Lung (tissue), 12 donors: Measurements from ENCODE around the gene PELI3. TPM values are rescaled to one million over a fixed set of nuclear protein-coding genes. Genes with fewer than 3 reads are reported as not detected.

Source experiments
- ATAC-seq: fragments of 200-7000 bp; cut with Tn5 transposase; one replicate; pipeline ENCODE4 v1.9.1; 2020; ENCODE audit warnings: moderate number of reproducible peaks; ENCODE audit not compliant: insufficient read depth, low FRiP score
- DNase-seq, 3 donors: peaks; one replicate each; pipeline ENCODE4 v3.0.0-alpha.2; 2013 to 2017
- H3K27ac ChIP-seq, 2 donors: one replicate each; pipeline ENCODE4 v1.5.1; 2013; ENCODE audit warnings: mild to moderate bottlenecking in 2 of 2, moderate library complexity in 2 of 2, control low read depth in 1 of 2, inconsistent platforms in 1 of 2, low read depth in 1 of 2, low read length in 1 of 2
- H3K27me3 ChIP-seq, 3 donors: one replicate each; pipeline ENCODE4 v1.5.1; 2013; ENCODE audit warnings: low read length in 2 of 3; ENCODE audit not compliant: control insufficient read depth in 3 of 3, insufficient read depth in 3 of 3
- H3K36me3 ChIP-seq, 4 donors: one replicate each; pipeline ENCODE4 v1.5.1; 2013; ENCODE audit warnings: low read length in 4 of 4, mild to moderate bottlenecking in 1 of 4, moderate library complexity in 1 of 4; ENCODE audit not compliant: control insufficient read depth in 4 of 4, insufficient read depth in 4 of 4
- H3K4me1 ChIP-seq, 5 donors: one replicate each; pipeline ENCODE4 v1.5.1; 2013; ENCODE audit warnings: low read length in 5 of 5, mild to moderate bottlenecking in 2 of 5, moderate library complexity in 1 of 5; ENCODE audit not compliant: control insufficient read depth in 5 of 5, insufficient read depth in 5 of 5
- H3K4me3 ChIP-seq: one replicate; pipeline ENCODE4 v1.5.1; 2013; ENCODE audit warnings: mild to moderate bottlenecking, control low read depth, moderate library complexity
- H3K9ac ChIP-seq, 2 donors: one replicate each; pipeline ENCODE4 v1.5.1; 2013; ENCODE audit warnings: low read length in 2 of 2, control low read depth in 1 of 2; ENCODE audit not compliant: insufficient read depth in 1 of 2
- H3K9me3 ChIP-seq, 4 donors: one replicate each; pipeline ENCODE4 v1.5.1; 2013; ENCODE audit warnings: low read length in 3 of 4, mild to moderate bottlenecking in 1 of 4, moderate library complexity in 1 of 4; ENCODE audit not compliant: control insufficient read depth in 4 of 4, insufficient read depth in 3 of 4
- CTCF ChIP-seq: IDR thresholded peaks from 2 replicates; pipeline ENCODE4 v1.5.1; 2012; ENCODE audit warnings: mild to moderate bottlenecking; ENCODE audit errors: control extremely low read depth, extremely low read depth
- WGBS, 2 donors: extraction: QIAGEN DNeasy Blood & Tissue Kit; methylation state at CpG; one replicate each; pipeline ENCODE4 v1.1.7; 2013; 5-methylcytosine and 5-hydroxymethylcytosine counted together
- polyA plus RNA-seq, 2 donors: library from polyadenylated mRNA; stranded (reverse); fragments of 200-250 nt; gene quantifications; one replicate each; pipeline ENCODE4 v1.2.1, GENCODE V29; 2013
- total RNA-seq, 2 donors: library from RNA; depleted of rRNA in 1 of 2; stranded (reverse); fragments of >200 nt in 1 of 2; gene quantifications; one replicate each; pipeline ENCODE4 v1.2.1, GENCODE V29; 2014 to 2021
- donor health status: control.
- donor health status: control.
- donor health status: Bipolar disorder and iron deficiency.
- donor health status: healthy.
- donor health status: DM: yes; HTN: yes; CAD: no.

PELI3 gene
- total and polyA plus RNA-seq, 4 donors: 4.9 to 12.6 (median 7.5) TPM

DNA sequence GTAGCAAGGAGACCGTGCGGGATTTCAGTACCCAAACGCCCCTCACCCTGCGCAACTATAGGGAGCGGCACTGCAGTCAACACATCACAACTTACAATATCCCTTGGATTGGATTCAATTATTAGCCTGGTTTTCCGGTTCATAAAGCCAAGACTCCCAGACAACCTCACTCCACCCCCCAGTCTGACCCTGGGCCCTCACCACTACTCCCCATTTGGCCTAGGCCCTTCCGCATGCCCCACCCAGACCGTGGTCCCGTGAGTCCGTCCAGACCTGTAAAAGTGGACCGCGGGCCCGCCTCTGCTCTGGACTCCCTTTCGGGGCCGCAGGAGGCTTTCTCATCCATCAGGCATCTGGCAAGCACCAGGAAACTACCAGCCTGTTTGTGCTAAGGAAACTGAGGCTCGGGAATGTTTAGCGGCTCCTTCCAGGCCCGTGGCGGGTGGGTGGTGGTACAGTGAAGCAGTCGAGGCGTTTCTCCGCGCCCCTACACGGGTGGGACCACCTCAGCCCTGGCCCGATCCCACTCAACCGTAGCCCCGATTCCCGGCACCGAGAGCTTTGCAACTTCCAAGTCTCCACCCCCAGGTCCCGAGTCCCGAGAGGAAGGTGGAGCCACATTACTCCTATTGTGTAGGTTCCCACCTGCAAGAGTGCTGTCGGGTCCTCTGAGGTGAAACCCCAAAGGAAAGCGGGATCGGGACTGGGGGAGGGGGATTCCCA, 12.8 kb downstream of the PELI3 start:
- no peaks in the 10 kb centered on the region for H3K9me3 ChIP-seq
- ATAC-seq (peak; percentile 28), DNase-seq (peak; percentile 33 to 57 (median 46))
- H3K27me3 ChIP-seq: no peaks in the 10 kb centered on the region
- peak overlapping the region; percentile 73 for H3K4me3 ChIP-seq
- 2 to 3% methylated on average over 34 of the region's 34 CpGs for WGBS, 2 donors
- peak overlapping the region; percentile 79 to 95 for H3K27ac ChIP-seq
- TF ChIP-seq CTCF: no peak
- H3K9ac ChIP-seq: peak overlapping the region; percentile 79 to 85
- H3K4me1 ChIP-seq: peaks cover 0 to 11% (median 4%) of the 10 kb centered on the region in 5 donors
- H3K36me3 ChIP-seq: peaks cover 0 to 9% (median 0%) of the 10 kb centered on the region in 4 donors

GRCh38 chr11:66480117-66480938, 13.6 kb downstream of the PELI3 start, which contains the start of gene DPP3:
DPP3 (plus strand) TSS chr11:66480434; CDS start chr11:66482201, 1,767 bp downstream.
- WGBS, 2 donors: 1 to 2% methylated on average over 62 of the region's 62 CpGs
- no peaks in the 10 kb centered on the region for H3K9me3 ChIP-seq
- peak within 1 kb of the TSS; percentile 79 to 85 for H3K9ac ChIP-seq
- peak within 1 kb of the TSS; percentile 73 for H3K4me3 ChIP-seq
- peaks cover 0 to 11% (median 4%) of the 10 kb centered on the region in 5 donors for H3K4me1 ChIP-seq
- ATAC-seq (peak; percentile 94), DNase-seq (peak; percentile 98)
- H3K36me3 ChIP-seq: peaks cover 0 to 9% (median 0%) of the 10 kb centered on the region in 4 donors
- no peak for TF ChIP-seq CTCF
- no peaks in the 10 kb centered on the region for H3K27me3 ChIP-seq
- peak within 1 kb of the TSS; percentile 79 to 95 for H3K27ac ChIP-seq

DNA sequence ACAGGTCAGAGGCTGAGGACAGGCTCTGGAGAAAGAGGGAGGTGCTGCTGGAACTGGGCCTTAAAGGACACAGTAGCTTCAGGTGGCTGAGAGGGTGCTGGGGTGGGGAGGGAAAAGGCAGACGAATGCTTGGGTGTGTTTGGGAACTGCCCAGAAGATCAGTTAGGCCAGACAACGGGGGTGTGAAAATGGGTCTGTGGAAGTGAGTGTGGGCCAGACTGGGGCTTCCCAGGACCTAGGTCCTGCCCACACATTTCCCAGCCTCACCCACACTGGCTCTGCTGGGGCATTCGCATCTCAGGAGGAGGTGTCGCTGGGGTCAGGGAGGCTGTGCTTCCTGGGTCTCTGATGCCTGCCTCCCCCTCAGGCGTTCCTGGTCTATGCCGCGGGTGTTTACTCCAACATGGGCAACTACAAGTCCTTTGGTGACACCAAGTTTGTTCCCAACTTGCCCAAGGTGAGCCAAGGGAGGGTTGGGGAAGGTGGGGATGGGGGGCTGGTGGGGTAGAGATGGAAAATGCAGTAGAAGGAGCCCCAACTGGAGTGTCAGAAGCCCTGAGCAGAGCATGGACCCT, 18.2 kb downstream of the PELI3 start:
- no peak for ATAC-seq
- no peak for DNase-seq
- Histone ChIP-seq H3K9me3 (no peaks in the 10 kb centered on the region), H3K9ac (no peak overlapping the region), H3K4me3 (no peak overlapping the region), H3K4me1 (peaks cover 0 to 4% (median 0%) of the 10 kb centered on the region in 5 donors), H3K27ac (no peak overlapping the region), H3K27me3 (no peaks in the 10 kb centered on the region), H3K36me3 (peaks cover 0 to 25% (median 3%) of the 10 kb centered on the region in 4 donors)
- WGBS, 2 donors: 90 to 95% methylated on average over 7 of the region's 7 CpGs
- no peak for TF ChIP-seq CTCF
